H1 (cell line): ENCODE results near the gene PHETA1. TPM values are rescaled to one million over a fixed set of nuclear protein-coding genes. Genes with fewer than 3 reads are reported as not detected.

ENCODE experiments used
- CTCF ChIA-PET: fragments of 300-600 bp; sonication (Branson Sonifier 250); formaldehyde crosslinking; loops from one replicate; lab custom pipeline; 2021; ENCODE audit not compliant: partially characterized antibody; lab: Charles Lee
- POLR2A ChIA-PET: fragments of 300-600 bp; sonication (Branson Sonifier 250); formaldehyde crosslinking; loops from one replicate; lab custom pipeline; 2021; ENCODE audit warnings: inconsistent platforms; ENCODE audit not compliant: partially characterized antibody; lab: Charles Lee
- DNase-seq, 2 experiments: peaks; one replicate each; pipeline versions ENCODE4 v3.0.0 to v3.0.0-alpha.2; 2010 to 2022; ENCODE audit warnings: low spot score in 2 of 2, low read depth in 1 of 2, mixed read lengths in 1 of 2
- FAIRE-seq: peaks from 2 replicates; lab custom pipeline; 2011; peaks lifted over from hg19 to GRCh38; lab: Jason Lieb, UNC
- H2AFZ ChIP-seq: 2 replicates; pipeline ENCODE4 v1.8.1; 2012; ENCODE audit warnings: low read length, inconsistent platforms
- H2AK5ac ChIP-seq: 2 replicates; pipeline ENCODE4 v1.6.1; 2013; ENCODE audit warnings: low read depth, low read length
- H2BK120ac ChIP-seq: replicated peaks from 2 replicates; pipeline ENCODE3; 2013; ENCODE audit warnings: low read depth, low read length, inconsistent platforms
- H2BK12ac ChIP-seq: 2 replicates; pipeline ENCODE4 v1.6.1; 2013; ENCODE audit warnings: low read depth, low read length
- H2BK15ac ChIP-seq: 2 replicates; pipeline ENCODE4 v1.6.1; 2013; ENCODE audit warnings: low read length
- H2BK20ac ChIP-seq: 2 replicates; pipeline ENCODE4 v1.6.1; 2013; ENCODE audit warnings: low read length
- H2BK5ac ChIP-seq: 2 replicates; pipeline ENCODE4 v1.6.1; 2013; ENCODE audit warnings: low read depth, low read length
- H3K14ac ChIP-seq: 2 replicates; pipeline ENCODE4 v1.6.1; 2013; ENCODE audit warnings: inconsistent platforms; ENCODE audit not compliant: insufficient read length
- H3K18ac ChIP-seq: 2 replicates; pipeline ENCODE4 v1.6.1; 2013; ENCODE audit warnings: low read length; ENCODE audit errors: extremely low read depth
- H3K23ac ChIP-seq: 2 replicates; pipeline ENCODE4 v1.6.1; 2013; ENCODE audit warnings: inconsistent platforms; ENCODE audit not compliant: insufficient read length
- H3K23me2 ChIP-seq: 2 replicates; pipeline ENCODE4 v1.6.1; 2013; ENCODE audit warnings: low read depth, low read length
- H3K27ac ChIP-seq: 2 replicates; pipeline ENCODE4 v1.6.1; 2011; ENCODE audit warnings: low read depth, low read length, inconsistent platforms
- H3K27me3 ChIP-seq, 4 experiments: replicated peaks in 1 of 4; 1 replicate in 1 of 4; 2 replicates in 3 of 4; pipeline versions ENCODE4 v1.6.1 to v1.8.1; 2011 to 2013; ENCODE audit warnings: low read length in 3 of 4, mild to moderate bottlenecking in 3 of 4, inconsistent platforms in 2 of 4, mixed read lengths in 2 of 4, moderate library complexity in 1 of 4; ENCODE audit not compliant: control insufficient read depth in 3 of 4, insufficient read depth in 3 of 4; ENCODE audit errors: extremely low read depth in 1 of 4
- H3K36me3 ChIP-seq, 4 experiments: 2 replicates each; pipeline versions ENCODE4 v1.6.1 to v1.8.1; 2011 to 2013; ENCODE audit warnings: mild to moderate bottlenecking in 4 of 4, low read length in 3 of 4, moderate library complexity in 2 of 4, control low read depth in 1 of 4, inconsistent platforms in 1 of 4; ENCODE audit not compliant: insufficient read depth in 4 of 4, control insufficient read depth in 2 of 4
- H3K4ac ChIP-seq: replicated peaks from 2 replicates; pipeline ENCODE3; 2013; ENCODE audit warnings: low read length, low read depth, mixed read lengths, inconsistent platforms; ENCODE audit not compliant: insufficient read length
- H3K4me1 ChIP-seq, 4 experiments: replicated peaks in 1 of 4; 1 replicate in 1 of 4; 2 replicates in 3 of 4; pipeline versions ENCODE4 v1.6.1 to v1.8.1; 2011 to 2013; ENCODE audit warnings: low read length in 3 of 4, inconsistent platforms in 2 of 4, mixed read lengths in 1 of 4; ENCODE audit not compliant: insufficient read depth in 4 of 4, control insufficient read depth in 3 of 4
- H3K4me2 ChIP-seq, 2 experiments: 2 replicates each; pipeline versions ENCODE4 v1.6.1 to v1.8.1; 2011 to 2013; ENCODE audit warnings: low read depth in 2 of 2, low read length in 2 of 2, control low read depth in 1 of 2, inconsistent platforms in 1 of 2, mild to moderate bottlenecking in 1 of 2; ENCODE audit not compliant: insufficient read depth in 1 of 2
- H3K4me3 ChIP-seq, 4 experiments: fragments of 200-600, 300-600 bp in 1 of 4; sonication (generic), shearing (Covaris generic), sonication (Bioruptor Twin) in 1 of 4; 2 replicates each; pipeline versions ENCODE4 v1.5.1 to v1.8.1; 2011 to 2016; ENCODE audit warnings: low read length in 4 of 4, low read depth in 3 of 4, control low read depth in 2 of 4, inconsistent platforms in 2 of 4, mild to moderate bottlenecking in 2 of 4, mixed read lengths in 1 of 4, moderate library complexity in 1 of 4; ENCODE audit not compliant: insufficient read depth in 2 of 4; ENCODE audit errors: extremely low read depth in 1 of 4
- H3K56ac ChIP-seq: replicated peaks from 2 replicates; pipeline ENCODE3; 2013; ENCODE audit warnings: low read depth, mild to moderate bottlenecking, mixed read lengths, low read length, inconsistent platforms; ENCODE audit not compliant: insufficient read length
- H3K79me1 ChIP-seq: 2 replicates; pipeline ENCODE4 v1.6.1; 2013; ENCODE audit warnings: low read depth, low read length, control low read depth
- H3K79me2 ChIP-seq, 2 experiments: 2 replicates each; pipeline versions ENCODE4 v1.6.1 to v1.8.1; 2012 to 2013; ENCODE audit warnings: low read length in 2 of 2, mild to moderate bottlenecking in 2 of 2, inconsistent platforms in 1 of 2; ENCODE audit not compliant: insufficient read depth in 2 of 2, control insufficient read depth in 1 of 2
- H3K9ac ChIP-seq, 4 experiments: replicated peaks in 1 of 4; 1 replicate in 1 of 4; 2 replicates in 3 of 4; pipeline versions ENCODE4 v1.6.1 to v1.8.1; 2011 to 2013; ENCODE audit warnings: low read depth in 3 of 4, low read length in 3 of 4, control low read depth in 2 of 4, mild to moderate bottlenecking in 2 of 4, moderate library complexity in 2 of 4, inconsistent platforms in 1 of 4; ENCODE audit errors: extremely low read depth in 1 of 4
- H3K9me3 ChIP-seq, 2 experiments: 2 replicates each; pipeline versions ENCODE4 v1.6.1 to v1.8.1; 2012 to 2013; ENCODE audit warnings: mild to moderate bottlenecking in 2 of 2, moderate library complexity in 2 of 2, control low read depth in 1 of 2, inconsistent platforms in 1 of 2, low read depth in 1 of 2, low read length in 1 of 2, mixed read lengths in 1 of 2; ENCODE audit not compliant: insufficient read depth in 2 of 2
- H4K20me1 ChIP-seq, 2 experiments: replicated peaks in 1 of 2; 2 replicates each; pipeline versions ENCODE3 to v1.8.1; 2011 to 2013; ENCODE audit warnings: inconsistent platforms in 2 of 2, low read length in 2 of 2, mild to moderate bottlenecking in 1 of 2; ENCODE audit not compliant: insufficient read depth in 2 of 2, control insufficient read depth in 1 of 2
- H4K5ac ChIP-seq: 2 replicates; pipeline ENCODE4 v1.6.1; 2013; ENCODE audit warnings: low read length, low read depth, mixed read lengths, inconsistent platforms; ENCODE audit not compliant: insufficient read length
- H4K8ac ChIP-seq: 2 replicates; pipeline ENCODE4 v1.8.0; 2013; ENCODE audit warnings: mild to moderate bottlenecking, moderate library complexity, low read length, inconsistent platforms; ENCODE audit not compliant: insufficient read depth; ENCODE audit errors: extremely low read depth
- H4K91ac ChIP-seq: replicated peaks from 2 replicates; pipeline ENCODE3; 2013; ENCODE audit warnings: low read length, mixed read lengths, inconsistent platforms; ENCODE audit not compliant: insufficient read length
- BCL11A ChIP-seq, 2 experiments: IDR thresholded peaks; one replicate each; pipeline ENCODE4 v1.6.1; 2011; ENCODE audit warnings: low read depth in 2 of 2, low read length in 2 of 2, mild to moderate bottlenecking in 2 of 2
- CBX5 ChIP-seq: fragments of 300-800, 300-1000 bp; sonication (generic); IDR thresholded peaks from 2 replicates; pipeline ENCODE4 v1.7.1; 2016; ENCODE audit warnings: antibody characterized with exemption, low read length, low read depth
- NANOG ChIP-seq: IDR thresholded peaks from 2 replicates; pipeline ENCODE4 v1.6.1; 2011; ENCODE audit warnings: low read length, low read depth, mild to moderate bottlenecking, inconsistent platforms; ENCODE audit not compliant: insufficient read depth, poor library complexity, severe bottlenecking
- RBBP5 ChIP-seq: IDR thresholded peaks from 2 replicates; pipeline ENCODE4 v1.7.1; 2012; ENCODE audit warnings: low read depth, mild to moderate bottlenecking, inconsistent platforms, low read length, moderate library complexity, borderline replicate concordance
- RFX5 ChIP-seq: IDR thresholded peaks from 2 replicates; pipeline ENCODE4 v1.6.1; 2011; ENCODE audit warnings: low read depth, low read length, improper control_type of control experiment, borderline replicate concordance
- SUZ12 ChIP-seq: fragments of 200-600 bp; sonication (generic); IDR thresholded peaks from 2 replicates; pipeline ENCODE4 v1.6.1; 2012; ENCODE audit warnings: mild to moderate bottlenecking, inconsistent platforms, low read length, moderate library complexity, mixed read lengths
- WGBS, 2 experiments: shearing (Covaris generic) in 1 of 2; methylation state at CpG; one replicate each; pipeline versions ENCODE4 v1.1.6 to v1.1.7; 2013 to 2015; ENCODE audit warnings: low lambda C conversion rate in 2 of 2, mixed read lengths in 2 of 2, inconsistent platforms in 1 of 2, low coverage in 1 of 2, missing lambda C conversion rate in 1 of 2; ENCODE audit not compliant: insufficient replicate concordance in 2 of 2, insufficient coverage in 1 of 2, insufficient read length in 1 of 2; ENCODE audit errors: extremely low coverage in 1 of 2, missing lambda C conversion rate in 1 of 2; 5-methylcytosine and 5-hydroxymethylcytosine counted together
- polyA plus RNA-seq, 7 experiments: library from polyadenylated mRNA; depleted of rRNA in 3 of 7; stranded (reverse) in 5 of 7; unstranded in 2 of 7; fragments of >200 nt in 5 of 7; fragments of 200-250 nt in 2 of 7; gene quantifications; 1 replicate in 5 of 7; 2 replicates in 1 of 7; 4 replicates in 1 of 7; pipeline versions ENCODE4 v1.2.1 to v1.2.3, GENCODE V29; 2011 to 2013; ENCODE audit warnings: missing spikeins in 2 of 7, mixed read lengths in 2 of 7
- total RNA-seq: library from RNA; stranded (reverse); fragmentation: NEBNext Ultra II Directional; extraction: Animal tissue kit (Norgen Biotek cat#: 25700); gene quantifications from 2 replicates; pipeline ENCODE4 v1.2.1, GENCODE V29; 2021

PHETA1 gene
- total and polyA plus RNA-seq, 2 of the 8 experiments (the other 6 are each of a cell fraction or from before 2014, with no cell fraction given) = 5.2 to 12.3 TPM

GRCh38 chr12:111328138-111328537, 40.8 kb downstream of the PHETA1 start:
- Histone ChIP-seq H3K18ac (no peak overlapping the region), H4K8ac (no peak overlapping the region; the same call in 1 of the 2 replicates), H3K79me1 (no peaks in the 10 kb centered on the region), H4K20me1 (no peaks in the 10 kb centered on the region), H2BK5ac (no peak overlapping the region)
- TF ChIP-seq BCL11A (IDR thresholded peaks at IDR 0.05; ENCODE audit: low read depth in 2 of 2, low read length in 2 of 2) (no peak), RBBP5 (no peak), RFX5 (no peak), NANOG (no peak), SUZ12 (no peak), CBX5 (no peak)
- TF ChIP-seq, all 59 proteins: peak for 0
- Histone ChIP-seq H2BK20ac (no peak overlapping the region), H3K23me2 (no peaks in the 10 kb centered on the region; the same call in 1 of the 2 replicates), H3K4me1 (peaks cover 0 to 2% (median 0%) of the 10 kb centered on the region in 4 experiments; a peak in 1 of 7 replicates), H3K56ac (no peak overlapping the region), H2AFZ (no peak overlapping the region), H3K14ac (no peak overlapping the region), H3K9ac (no peak overlapping the region), H3K4me2 (no peak overlapping the region), H3K27me3 (no peaks in the 10 kb centered on the region), H4K5ac (no peak overlapping the region), H2BK12ac (no peak overlapping the region), H3K4me3 (no peak overlapping the region), H3K79me2 (no peaks in the 10 kb centered on the region), H3K27ac (no peak overlapping the region), H3K9me3 (peaks cover 0 to 3% of the 10 kb centered on the region in 2 experiments; a peak in 2 of 4 replicates), H2AK5ac (no peak overlapping the region), H3K36me3 (no peaks in the 10 kb centered on the region), H3K4ac (no peak overlapping the region), H2BK120ac (no peak overlapping the region), H3K23ac (no peak overlapping the region), H4K91ac (no peak overlapping the region), H2BK15ac (no peak overlapping the region)
- DNase-seq (no peak), FAIRE-seq (no peak)
- WGBS, 2 experiments = 90% methylated on average over 12 of the region's 12 CpGs; no CpG with 5 or more reads in 1 of the 2 experiments
- CTCF ChIA-PET = interaction anchor here (0.6 to 1.5 kb wide), 8 partner anchors 9 to 506 kb away, joined by 3 to 7 read pairs (median 4); partner anchors contain the start of gene PHETA1
- POLR2A ChIA-PET = no interaction called here
